ENCODE results near the gene SIGLEC11.

The SIGLEC11 gene

DNA sequence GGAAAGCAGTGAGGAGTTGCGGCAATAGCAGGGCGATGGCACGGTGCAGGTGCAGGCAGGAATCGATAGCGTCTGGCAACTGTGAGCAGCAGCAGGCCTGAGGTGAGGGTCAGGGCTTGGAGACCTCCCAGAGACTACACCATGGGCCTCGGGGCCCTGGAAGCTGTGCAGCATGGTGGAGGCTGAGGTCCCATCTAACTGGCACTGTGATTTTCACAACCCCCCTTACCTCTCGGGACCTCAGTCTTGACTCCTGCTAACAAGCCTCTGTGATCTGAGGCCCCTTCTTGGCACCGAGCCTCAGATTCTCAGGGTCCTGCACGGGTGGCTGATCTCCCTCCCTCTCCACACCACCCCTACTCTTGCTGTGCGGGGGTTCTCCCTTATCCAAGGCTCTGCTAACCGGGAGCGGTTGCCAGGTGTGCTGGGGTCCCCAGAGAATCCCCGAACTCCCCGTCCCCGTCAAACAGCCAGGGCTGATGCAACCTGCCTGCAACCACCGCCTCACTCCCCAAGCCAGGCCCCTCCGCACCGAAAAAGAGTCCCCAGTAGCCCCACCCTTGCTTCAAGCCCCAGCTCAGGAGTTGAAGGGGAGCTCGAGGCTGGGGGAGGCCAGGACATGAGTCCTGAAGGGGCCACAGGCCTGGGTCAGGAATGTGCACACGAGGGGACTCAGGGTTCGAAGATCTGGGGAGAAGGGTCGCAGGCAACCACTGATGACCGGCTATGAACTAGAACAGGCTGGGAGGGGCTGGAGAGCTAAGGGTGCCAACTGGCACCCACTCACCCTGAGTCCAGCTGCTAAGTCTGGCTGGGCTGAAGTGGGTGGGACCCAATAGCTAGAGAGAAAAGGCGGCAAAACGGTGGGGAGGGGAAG lies 36.7 kb downstream of the SIGLEC11 start:
- H3K36me3 ChIP-seq (ENCODE audit: control insufficient read depth in 2 of 2, insufficient read depth in 1 of 2, low read length in 2 of 2) = peaks cover 46 to 77% of the 10 kb centered on the region in 2 experiments
- POLR2A ChIA-PET = interaction anchor here (0.8 kb wide), 1 partner anchor 34 kb away, joined by 3 read pairs; no protein-coding TSS in a partner anchor
- H3K4me1 ChIP-seq (ENCODE audit: control insufficient read depth, insufficient read depth, low read length) = peaks cover 4% of the 10 kb centered on the region
- H3K27ac ChIP-seq (ENCODE audit: extremely low read depth, low read depth, low read length) = peak overlapping the region; percentile 3
- CTCF ChIA-PET = no interaction called here
- no peaks in the 10 kb centered on the region for H3K9me3 ChIP-seq (ENCODE audit: control insufficient read depth, insufficient read depth, low read depth, low read length)
- H3K4me3 ChIP-seq (ENCODE audit: low read depth, low read length) = no peak overlapping the region
- TF ChIP-seq ZNF521 (tag by site-specific recombination; IDR thresholded peaks at IDR 0.05) = no peak
- TF ChIP-seq ZNF248 (tag by site-specific recombination; IDR thresholded peaks at IDR 0.05) = no peak
- no peak for TF ChIP-seq ATF2 (tag by site-specific recombination; IDR thresholded peaks at IDR 0.05; ENCODE audit: low read depth)
- TF ChIP-seq ZNF639 (tag by site-specific recombination; IDR thresholded peaks at IDR 0.05) = no peak
- no peak for TF ChIP-seq ZNF169 (tag by site-specific recombination; IDR thresholded peaks at IDR 0.05)
- TF ChIP-seq GLIS2 (tag by site-specific recombination; IDR thresholded peaks at IDR 0.05) = no peak
- no peak for TF ChIP-seq ZNF48 (tag by site-specific recombination; IDR thresholded peaks at IDR 0.05)
- TF ChIP-seq OVOL3 (tag by site-specific recombination; IDR thresholded peaks at IDR 0.05) = no peak
- peak; percentile 59; the same call in 1 of the 2 replicates for TF ChIP-seq PRDM10 (tag by site-specific recombination; IDR thresholded peaks at IDR 0.05)
- TF ChIP-seq, protein P1, sequence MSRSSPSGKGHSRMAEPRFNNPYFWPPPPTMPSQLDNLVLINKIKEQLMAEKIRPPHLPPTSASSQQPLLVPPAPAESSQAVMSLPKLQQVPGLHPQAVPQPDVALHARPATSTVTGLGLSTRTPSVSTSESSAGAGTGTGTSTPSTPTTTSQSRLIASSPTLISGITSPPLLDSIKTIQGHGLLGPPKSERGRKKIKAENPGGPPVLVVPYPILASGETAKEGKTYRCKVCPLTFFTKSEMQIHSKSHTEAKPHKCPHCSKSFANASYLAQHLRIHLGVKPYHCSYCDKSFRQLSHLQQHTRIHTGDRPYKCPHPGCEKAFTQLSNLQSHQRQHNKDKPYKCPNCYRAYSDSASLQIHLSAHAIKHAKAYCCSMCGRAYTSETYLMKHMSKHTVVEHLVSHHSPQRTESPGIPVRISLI (tag by site-specific recombination; IDR thresholded peaks at IDR 0.05) = no peak
- peak; percentile 86 for TF ChIP-seq ZNF223 (tag by site-specific recombination; IDR thresholded peaks at IDR 0.05)
- TF ChIP-seq BCL11A (tag by site-specific recombination; IDR thresholded peaks at IDR 0.05; ENCODE audit: low read depth) = no peak
- TF ChIP-seq ZNF366 (tag by site-specific recombination; conservative IDR thresholded peaks at IDR 0.05) = no peak
- TF ChIP-seq ZNF670 (tag by site-specific recombination; IDR thresholded peaks at IDR 0.05; ENCODE audit: low read depth) = no peak
- no peak for TF ChIP-seq ZNF211 (tag by site-specific recombination; IDR thresholded peaks at IDR 0.05; ENCODE audit: low read depth)
- TF ChIP-seq INSM2 (tag by site-specific recombination; IDR thresholded peaks at IDR 0.05) = no peak
- TF ChIP-seq ZNF416 (tag by site-specific recombination; IDR thresholded peaks at IDR 0.05) = no peak
- no peak for TF ChIP-seq ZNF843 (tag by site-specific recombination; IDR thresholded peaks at IDR 0.05)
- TF ChIP-seq ZNF777 (tag by site-specific recombination; IDR thresholded peaks at IDR 0.05; ENCODE audit: borderline replicate concordance) = no peak
- no peak for TF ChIP-seq KLF9 (tag by site-specific recombination; IDR thresholded peaks at IDR 0.05; ENCODE audit: low read depth)
- no peak for TF ChIP-seq SALL2 (tag by site-specific recombination; IDR thresholded peaks at IDR 0.05; ENCODE audit: borderline replicate concordance)
- no peak for TF ChIP-seq GLI4 (tag by site-specific recombination; IDR thresholded peaks at IDR 0.05)
- peak; percentile 87 for TF ChIP-seq ZEB2 (tag by site-specific recombination; IDR thresholded peaks at IDR 0.05)
- no peak for TF ChIP-seq ZFP3 (tag by site-specific recombination; IDR thresholded peaks at IDR 0.05; ENCODE audit: low read depth)
- no peak for TF ChIP-seq ZNF221 (tag by site-specific recombination; IDR thresholded peaks at IDR 0.05; ENCODE audit: borderline replicate concordance)
- no peak for TF ChIP-seq ZNF501 (tag by site-specific recombination; IDR thresholded peaks at IDR 0.05)
- peak; percentile 31; the same call in 1 of the 2 replicates for TF ChIP-seq ZIC2 (tag by site-specific recombination; IDR thresholded peaks at IDR 0.05)
- no peak for TF ChIP-seq ZFP37 (tag by site-specific recombination; IDR thresholded peaks at IDR 0.05)

Data from HEK293 (cell line).